HG03196 (cell line): ENCODE data around the gene SSTR1.
"Not testable (repeated sequence)": the region's sequence is repeated elsewhere in the genome, so short reads cannot be mapped to it uniquely, and the experiment has no call there.

Source experiments
- ATAC-seq: cut with Tn5 transposase; IDR thresholded peaks from one replicate; pipeline ENCODE4 v1.9.1; 2021; ENCODE audit not compliant: unreplicated experiment

SSTR1 gene, protein sequence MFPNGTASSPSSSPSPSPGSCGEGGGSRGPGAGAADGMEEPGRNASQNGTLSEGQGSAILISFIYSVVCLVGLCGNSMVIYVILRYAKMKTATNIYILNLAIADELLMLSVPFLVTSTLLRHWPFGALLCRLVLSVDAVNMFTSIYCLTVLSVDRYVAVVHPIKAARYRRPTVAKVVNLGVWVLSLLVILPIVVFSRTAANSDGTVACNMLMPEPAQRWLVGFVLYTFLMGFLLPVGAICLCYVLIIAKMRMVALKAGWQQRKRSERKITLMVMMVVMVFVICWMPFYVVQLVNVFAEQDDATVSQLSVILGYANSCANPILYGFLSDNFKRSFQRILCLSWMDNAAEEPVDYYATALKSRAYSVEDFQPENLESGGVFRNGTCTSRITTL

DNA sequence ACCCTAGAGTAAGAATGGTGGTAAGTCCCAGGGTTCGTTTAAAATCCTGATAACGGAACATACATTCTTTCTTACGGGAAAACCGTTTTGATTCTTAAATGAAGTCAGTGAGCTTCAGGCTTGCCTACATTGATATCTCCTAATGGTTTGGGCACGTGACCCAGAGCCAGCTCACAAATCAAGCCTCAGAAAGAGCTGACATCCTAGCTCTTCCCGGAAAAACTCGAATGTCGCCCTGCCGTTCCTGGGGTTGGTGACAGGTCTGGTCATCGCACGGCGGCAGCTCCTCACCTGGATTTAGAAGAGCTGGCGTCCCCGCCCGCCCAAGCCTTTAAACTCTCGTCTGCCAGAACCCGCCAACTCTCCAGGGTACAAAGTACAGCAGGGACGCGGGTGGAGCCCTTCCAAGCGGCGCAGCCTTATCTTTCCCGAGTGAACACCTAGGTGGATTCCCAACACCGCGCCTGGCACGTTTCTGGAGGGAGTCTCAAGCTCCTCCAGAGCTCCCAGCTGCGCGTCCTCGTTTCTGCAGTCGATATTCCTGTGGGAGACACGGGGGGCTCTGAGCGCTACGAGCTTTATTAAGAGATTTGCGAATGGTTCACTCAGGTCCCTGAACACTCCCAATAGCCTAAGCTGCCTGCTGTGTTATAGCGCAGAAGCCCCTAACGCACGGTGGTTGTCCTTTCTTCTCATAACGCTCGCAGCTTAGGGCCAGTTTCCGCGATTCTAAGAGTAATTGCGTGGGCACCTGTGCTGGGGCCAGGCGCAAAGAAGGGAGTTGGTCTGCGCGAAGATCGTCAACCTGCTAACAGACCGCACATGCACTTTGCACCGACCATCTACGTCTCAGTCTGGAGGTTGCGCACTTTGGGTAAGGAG is at the start of gene SSTR1:
SSTR1 (plus strand) TSS at position 169 of the 882 bp plus-strand sequence. CDS start 1,486 bp downstream, outside the sequence.
- ATAC-seq: no peak

DNA sequence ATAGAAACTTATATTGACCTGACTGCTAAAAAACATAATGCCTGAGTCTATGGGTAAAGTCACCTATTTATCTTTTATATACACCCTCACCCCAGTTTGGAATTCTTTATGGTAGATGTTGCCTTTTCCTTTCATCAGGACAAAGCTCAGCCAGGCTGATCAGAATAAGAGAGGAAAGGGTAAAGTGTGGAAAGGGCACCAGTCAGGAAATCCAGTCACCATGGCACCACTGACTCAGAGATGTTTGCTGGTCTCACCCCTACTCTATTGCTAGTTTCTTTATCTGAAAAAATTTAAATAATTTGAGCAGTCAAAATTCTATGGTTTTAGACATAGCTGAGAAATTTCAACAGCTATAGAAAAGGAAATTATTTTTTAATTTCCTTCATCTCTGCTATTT is 49.2 kb upstream of the SSTR1 start:
- no peak for ATAC-seq

DNA sequence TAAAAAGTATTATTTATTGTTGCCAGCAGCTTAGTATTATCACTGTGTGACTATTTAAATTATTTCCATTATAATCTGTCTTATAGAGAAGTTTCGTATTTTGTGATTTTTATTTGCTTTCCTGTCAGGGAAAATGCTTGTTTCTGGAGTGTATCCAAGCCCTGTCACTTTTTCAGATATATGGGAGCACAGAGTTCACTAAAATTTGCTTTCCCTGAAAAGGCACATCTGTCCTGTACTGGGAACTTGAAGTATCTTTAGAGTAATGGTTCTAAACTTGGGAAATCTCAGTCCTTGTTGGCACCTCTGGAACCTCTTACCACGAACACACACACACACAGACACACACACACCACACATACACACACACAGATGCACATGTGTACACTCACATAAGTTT is 39.3 kb upstream of the SSTR1 start:
- ATAC-seq: no peak

DNA sequence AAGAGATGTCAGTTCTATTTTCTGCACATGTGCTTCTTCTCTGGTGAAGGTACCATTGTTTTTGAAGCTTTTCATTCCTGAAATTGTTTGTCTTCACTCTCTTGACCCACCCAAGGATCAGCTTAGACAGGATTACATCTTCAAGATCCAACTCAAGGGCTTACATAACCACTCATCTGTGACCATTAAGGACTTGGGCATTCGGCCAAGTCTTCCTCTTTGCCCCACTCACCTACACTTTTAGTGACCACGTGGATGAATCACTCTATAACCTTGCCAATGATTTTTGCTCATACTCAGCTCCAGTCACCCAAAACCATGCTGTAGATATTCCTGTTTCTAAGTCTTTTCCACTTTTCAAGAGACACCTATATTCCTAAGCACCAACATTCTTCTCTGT is 36.5 kb upstream of the SSTR1 start:
- ATAC-seq: no peak

DNA sequence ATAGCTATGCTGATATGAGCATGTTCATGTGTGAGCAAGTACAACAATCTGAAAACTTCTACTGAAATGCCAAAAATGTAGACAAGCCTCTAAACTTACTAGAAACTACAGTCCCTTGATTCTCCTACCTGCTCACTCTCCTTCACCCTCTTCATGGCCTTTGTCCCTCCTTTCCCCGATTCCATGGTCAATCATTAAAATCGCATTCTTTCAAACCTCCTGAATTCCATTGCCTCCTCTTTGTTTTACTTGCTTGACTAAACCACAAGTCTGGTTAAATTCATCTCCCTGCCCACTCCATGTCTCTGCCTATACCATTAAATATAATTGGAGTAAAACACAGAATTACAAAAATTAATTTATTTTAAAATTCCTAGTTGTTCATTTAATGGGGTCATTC is 33.0 kb upstream of the SSTR1 start:
- no peak for ATAC-seq

DNA sequence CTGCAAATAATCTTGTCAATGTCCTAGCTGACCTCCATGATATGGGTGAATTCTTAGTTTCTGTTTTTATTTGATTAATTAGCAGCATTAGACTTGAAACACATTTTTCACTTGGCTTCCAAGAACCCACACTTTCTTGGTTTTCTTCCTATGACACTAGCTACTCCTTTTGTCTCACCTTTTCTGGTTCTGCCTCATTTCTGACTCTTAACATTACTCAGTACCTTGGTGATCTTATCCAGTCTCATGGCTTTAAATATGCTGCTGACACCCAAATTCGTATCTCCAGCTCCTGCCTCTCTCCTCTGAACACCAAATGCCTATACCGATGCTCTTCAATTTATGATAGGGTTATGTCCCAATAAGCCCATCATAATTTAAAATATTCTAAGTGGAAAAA is 32.0 kb upstream of the SSTR1 start:
- ATAC-seq: no peak

DNA sequence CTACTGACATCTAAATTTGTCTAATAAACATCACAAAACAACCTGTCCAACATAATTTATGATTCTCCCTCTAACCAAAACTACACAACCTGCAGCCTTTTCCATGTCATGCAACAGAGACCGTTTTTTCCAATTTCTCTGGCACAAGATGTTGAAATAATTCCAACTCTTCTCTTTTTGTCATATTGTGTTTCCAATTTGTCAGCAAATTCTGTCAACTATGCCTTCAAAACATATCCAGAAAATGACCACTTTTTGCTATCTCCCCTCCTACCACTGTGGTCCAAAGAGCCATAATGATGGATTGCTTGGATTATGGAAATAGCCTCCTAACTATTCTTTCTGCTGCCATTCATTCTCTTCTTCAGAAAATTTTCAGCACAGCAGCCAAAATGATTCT is 31.3 kb upstream of the SSTR1 start:
- no peak for ATAC-seq

DNA sequence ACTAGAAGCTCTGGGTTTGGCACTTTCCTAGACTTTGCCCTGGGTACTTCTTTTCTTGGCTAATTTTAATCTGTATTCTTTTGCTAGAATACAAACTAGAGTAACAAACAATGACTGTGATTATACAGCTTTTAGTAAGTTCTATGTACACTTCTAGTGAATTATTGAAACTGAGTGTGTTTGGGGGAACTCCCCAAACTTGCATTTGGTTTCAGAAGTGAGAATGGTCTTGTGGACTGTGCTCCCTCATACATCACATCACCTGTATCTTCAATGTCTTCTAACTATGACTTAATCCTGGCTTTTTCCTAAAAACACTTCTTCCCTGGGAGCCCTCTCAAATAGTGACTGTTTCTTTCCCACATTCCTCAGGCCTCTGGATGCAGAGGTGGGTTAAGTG is 23.6 kb upstream of the SSTR1 start:
- no peak for ATAC-seq

DNA sequence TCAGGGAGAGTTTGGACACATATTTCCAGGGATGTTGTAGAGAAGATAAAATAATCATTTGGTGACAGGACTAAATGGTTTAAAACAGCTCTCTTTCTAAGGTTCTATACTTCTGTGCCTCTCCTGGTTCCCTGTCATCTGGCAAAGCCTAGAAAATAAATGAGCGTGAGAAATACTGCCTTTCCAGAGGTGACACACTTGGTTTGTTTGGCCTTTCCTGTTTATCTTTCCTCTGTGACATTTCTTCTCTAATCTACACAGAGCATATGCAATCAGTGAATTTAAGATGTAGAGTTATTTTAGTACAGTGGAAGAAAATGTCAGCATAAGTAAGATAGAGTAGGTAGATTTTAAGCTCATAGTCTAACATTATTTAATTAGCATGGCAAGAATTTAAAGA is 22.0 kb upstream of the SSTR1 start:
- no peak for ATAC-seq

DNA sequence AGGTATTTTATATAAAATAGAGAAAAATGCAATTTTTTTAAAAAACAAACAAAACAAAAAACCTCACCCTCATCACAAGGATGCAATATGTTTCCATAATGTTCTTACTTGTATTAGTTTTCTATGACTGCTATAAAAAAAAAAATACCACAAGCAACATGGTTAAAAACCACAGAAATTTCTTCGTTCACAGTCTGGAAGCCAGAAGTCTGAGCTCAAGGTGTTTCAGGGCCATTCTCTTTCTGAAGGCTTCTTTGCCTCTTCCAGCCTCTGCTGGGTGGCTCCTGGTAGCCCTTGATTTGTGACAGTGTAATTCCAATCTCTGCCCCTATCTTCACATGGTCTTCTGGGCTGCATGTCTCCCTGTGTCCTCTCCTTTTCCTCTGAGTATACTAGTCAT is 21.5 kb upstream of the SSTR1 start:
- ATAC-seq: no peak

DNA sequence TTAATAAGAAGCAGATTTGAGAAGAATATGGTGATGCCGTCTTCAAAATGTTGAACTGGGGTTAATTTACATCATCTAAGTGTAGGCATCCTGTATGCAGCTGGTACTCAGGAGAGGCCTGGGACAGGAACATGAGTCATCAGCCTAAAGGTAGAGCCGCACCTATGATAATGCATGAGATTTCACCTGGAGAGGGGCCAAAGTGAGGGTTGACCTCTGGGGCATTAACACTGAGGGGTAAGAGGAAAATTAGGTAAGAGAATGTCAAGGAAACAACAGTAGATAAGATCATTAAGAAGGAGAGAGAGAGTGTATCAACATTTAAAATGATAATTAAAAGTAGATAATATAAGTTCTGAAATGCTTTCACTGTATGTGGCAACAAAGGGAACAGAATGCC is 20.2 kb upstream of the SSTR1 start:
- no peak for ATAC-seq

DNA sequence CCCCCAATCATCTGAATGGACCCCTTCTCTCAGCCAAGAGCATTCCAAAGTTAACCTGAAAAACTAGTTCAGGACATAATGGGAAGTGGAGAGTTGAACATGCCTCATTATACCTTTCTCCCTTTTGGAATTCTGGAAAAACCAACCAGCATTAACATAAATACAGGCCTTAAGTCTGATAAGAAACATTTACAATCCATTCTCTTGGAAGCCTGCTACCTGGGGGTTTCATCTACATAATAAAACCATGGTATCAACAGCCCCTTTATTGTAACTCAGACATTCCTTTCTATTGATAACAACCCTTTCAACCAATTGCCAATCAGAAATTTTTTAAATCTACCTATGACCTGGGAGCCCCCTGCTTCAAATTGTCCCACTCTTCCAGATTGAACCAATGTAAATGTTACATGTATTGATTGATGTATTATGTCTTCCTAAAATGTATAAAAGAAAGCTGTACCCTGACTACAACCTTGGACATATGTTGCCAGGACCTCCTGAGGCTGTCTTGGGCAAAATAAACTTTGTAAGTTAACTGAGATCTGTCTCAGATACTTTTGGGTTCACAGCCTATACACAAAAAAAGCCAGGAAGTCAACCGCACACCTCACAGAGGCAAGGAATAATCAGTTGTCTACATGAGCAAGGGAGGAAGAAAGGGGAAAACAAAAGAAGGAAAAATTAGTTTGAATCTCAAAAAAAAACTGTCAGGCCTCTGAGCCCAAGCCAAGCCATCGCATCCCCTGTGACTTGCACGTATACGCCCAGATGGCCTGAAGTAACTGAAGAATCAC is 17.6 kb upstream of the SSTR1 start:
- ATAC-seq: no peak

DNA sequence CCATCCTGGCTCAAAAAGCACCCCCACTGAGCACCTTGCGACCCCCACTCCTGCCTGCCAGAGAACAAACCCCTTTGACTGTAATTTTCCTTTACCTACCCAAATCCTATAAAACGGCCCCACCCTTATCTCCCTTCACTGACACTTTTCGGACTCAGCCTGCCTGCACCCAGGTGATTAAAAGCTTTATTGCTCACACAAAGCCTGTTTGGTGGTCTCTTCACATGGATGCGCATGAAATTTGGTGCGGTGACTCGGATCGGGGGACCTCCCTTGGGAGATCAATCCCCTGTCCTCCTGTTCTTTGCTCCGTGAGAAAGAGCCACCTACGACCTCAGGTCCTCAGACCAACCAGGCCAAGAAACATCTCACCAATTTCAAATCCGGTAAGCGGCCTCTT is 16.9 kb upstream of the SSTR1 start:
- ATAC-seq: not testable (repeated sequence)

DNA sequence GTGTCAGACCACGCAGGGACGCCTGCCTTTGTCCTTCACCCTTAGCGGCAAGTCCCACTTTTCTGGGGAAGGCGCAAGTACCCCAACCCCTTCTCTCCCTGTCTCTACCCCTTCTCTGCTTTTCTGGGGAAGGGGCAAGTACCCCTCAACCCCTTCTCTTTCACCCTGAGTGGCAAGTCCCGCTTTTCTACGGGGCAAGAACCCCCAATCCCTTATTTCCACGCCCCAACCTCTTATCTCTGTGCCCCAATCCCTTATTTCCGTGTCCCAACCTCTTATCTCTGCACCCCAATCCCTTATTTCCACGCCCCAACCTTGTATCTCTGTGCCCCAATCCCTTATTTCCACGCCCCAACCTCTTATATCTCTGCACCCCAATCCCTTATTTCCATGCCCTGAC is 16.2 kb upstream of the SSTR1 start:
- not testable (repeated sequence) for ATAC-seq

DNA sequence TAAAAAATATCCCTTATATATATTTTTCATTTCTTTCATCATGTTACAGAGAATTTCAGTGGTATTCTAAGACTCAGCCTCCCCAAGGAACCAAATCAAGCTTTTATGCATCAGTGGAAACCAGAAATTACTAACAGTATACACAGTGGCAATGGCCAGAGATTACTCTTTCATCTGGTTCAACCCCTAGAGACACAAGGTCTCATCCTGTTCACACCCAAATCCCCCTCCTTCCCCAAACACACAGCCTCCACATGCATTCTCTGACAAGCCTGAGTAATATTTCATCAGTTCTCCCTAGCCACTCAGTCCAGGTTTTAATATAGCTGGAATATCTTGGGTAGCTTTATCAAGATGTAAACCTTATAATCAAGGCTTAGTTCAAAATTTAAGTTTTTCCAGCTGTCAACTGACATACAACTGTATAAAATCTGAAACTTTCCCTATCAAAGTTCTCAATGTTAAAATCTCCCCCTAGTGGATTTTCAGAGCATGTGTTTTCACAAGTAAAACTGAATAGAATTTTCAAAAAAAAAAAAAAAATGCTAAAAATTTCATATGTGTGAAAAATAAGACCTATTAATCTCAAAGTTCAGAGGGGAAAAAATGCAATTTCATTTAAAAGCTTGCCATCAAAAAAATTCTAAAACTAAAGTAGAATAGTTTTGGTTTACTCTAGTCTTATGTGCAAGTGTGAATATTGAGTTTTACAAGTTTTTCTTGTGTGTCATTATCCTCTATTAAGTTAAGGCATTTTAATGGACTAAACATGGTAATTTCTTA is 10.5 kb upstream of the SSTR1 start:
- ATAC-seq: no peak

DNA sequence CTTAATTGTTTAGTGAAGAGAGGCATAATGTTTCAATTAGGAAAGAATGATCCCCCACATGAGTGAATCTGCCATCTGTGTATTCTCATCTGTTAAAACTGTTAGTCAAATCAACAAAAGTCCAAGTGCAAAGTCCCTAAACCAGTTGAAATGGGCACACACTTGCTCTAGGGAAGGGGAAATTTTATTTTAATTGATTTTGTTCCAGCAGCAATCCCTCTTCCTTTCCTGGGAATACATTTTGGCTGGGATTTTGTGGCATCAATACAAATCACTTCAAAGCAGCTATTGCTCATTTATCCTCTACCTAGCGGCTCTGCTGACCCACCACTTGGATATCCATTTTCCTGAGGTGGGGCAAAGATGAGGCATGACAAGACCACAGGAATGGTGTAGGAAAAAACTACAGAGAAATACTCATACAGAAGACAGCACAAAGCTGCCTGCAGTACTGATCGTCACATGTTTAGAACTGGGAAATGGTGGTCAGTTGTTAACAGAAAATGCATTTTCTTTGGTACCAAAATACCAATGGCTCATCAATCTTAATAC is 9.8 kb upstream of the SSTR1 start:
- no peak for ATAC-seq

DNA sequence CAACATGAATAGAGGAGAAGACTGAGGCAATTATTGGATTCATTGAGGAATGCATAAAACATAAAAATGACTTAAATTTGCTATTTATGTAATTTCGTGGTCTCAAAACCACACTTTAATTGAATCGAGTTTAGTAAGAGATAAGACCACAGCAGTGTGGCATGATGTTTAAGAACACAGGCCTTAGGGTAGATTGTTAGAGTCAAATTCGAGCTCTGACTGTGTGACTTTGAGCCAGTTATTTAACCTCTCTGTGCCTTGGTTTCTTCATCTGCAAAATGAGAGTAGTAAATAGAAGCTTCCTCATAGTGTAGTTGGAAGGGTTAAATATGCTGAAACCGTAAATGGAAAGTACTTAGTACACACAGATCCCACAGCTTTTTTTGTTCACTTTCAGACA is 9.3 kb upstream of the SSTR1 start:
- no peak for ATAC-seq

DNA sequence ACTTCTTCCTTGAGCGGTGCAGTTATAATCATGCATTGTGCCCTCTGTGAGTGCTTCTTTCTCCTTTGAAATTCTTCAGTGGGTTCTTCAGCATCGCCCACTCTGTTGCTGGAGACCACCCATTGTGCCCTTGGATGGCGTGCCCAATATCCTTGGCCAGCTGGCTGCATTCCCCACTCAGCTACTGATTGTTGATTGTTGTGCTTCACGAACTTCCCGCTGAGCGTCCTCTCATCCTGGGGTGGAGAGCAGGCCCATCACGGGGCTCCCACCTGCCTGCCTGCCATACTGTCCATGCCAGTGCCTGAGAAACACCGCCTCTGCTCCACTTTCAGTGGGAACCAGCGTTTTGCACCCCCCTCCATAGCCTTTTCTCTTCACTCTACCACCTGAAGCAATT is 8.6 kb upstream of the SSTR1 start:
- ATAC-seq: no peak

DNA sequence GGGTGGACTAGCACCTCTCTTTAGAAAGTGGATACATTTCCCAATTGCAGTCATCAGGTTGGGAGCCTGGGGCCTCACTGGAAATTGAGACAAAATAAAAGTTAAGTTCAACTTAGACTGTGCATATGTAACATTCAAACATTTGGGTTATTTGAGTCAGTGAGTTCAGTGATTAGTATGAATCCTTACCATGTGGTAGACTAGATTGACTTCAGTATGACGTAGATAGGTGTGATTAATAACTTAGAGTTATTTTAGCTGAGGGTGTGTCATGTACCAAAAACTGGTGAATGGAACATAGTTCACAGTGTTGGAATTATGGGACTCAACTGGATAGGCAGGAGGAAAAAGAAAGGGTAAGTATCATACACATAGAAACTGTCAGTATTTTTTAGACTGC is 8.0 kb upstream of the SSTR1 start:
- no peak for ATAC-seq

DNA sequence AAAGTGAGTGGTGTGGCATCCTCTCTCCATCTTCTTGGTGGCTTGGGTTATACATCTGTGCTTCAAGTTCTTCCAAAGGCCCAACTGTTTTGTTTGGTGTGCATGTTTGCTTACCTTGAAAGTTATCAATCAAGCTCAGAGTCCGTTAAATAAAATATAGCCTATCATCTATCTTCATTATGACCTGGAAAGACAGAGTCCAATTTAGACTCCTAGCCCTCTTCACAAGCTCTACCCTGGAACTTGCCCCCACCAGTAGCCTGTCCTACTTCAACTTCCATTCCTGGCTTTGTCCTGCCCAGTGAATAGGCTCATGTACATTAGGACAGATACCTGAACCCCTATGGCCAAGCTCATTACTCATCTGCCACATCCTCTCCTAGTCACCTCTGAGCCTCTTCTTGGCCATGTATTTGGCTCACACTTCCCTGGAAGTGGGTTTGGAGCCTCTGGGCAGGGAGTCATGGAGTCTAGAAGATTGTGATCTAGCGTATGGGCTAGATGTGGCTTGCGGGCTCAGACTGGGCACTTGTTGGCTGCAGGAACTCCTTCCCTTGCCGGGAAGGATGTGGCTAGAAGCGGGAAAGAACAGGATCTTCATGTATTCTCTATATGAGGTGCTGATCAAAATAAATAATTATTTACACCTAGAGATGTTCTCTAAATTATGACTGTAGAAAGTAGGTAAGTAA is 6.4 kb upstream of the SSTR1 start:
- no peak for ATAC-seq
